HepG2 (cell line): Measurements from ENCODE around the gene CHST12. TPM values are rescaled to one million over a fixed set of nuclear protein-coding genes. Genes with fewer than 3 reads are reported as not detected.

ENCODE experiments used
- EP300 ChIP-seq, 3 experiments: sonication (generic) in 1 of 3; formaldehyde crosslinking in 1 of 3; IDR thresholded peaks; 2 replicates each; pipeline versions ENCODE4 v1.5.1 to v1.6.1; 2011 to 2020; ENCODE audit warnings: low read depth in 2 of 3, low read length in 2 of 3, borderline replicate concordance in 1 of 3, improper control_type of control experiment in 1 of 3, mild to moderate bottlenecking in 1 of 3, missing genetic modification reagents in 1 of 3, moderate library complexity in 1 of 3
- FUBP1 ChIP-seq: sonication (generic); formaldehyde crosslinking; IDR thresholded peaks from 2 replicates; pipeline ENCODE4 v1.5.1; 2020; ENCODE audit warnings: missing genetic modification reagents, mild to moderate bottlenecking, borderline replicate concordance
- MTF1 ChIP-seq: sonication (generic); formaldehyde crosslinking; IDR thresholded peaks from 2 replicates; pipeline ENCODE4 v1.5.0; 2020; ENCODE audit warnings: missing genetic modification reagents
- POLR2AphosphoS2 ChIP-seq: IDR thresholded peaks from 2 replicates; pipeline ENCODE4 v1.6.1; 2011; ENCODE audit warnings: low read depth, low read length, improper control_type of control experiment
- RXRB ChIP-seq: IDR thresholded peaks from 2 replicates; pipeline ENCODE4 v1.6.1; 2016; ENCODE audit warnings: borderline replicate concordance, missing genetic modification reagents, missing compliant biosample characterization
- SALL1 ChIP-seq: sonication (generic); formaldehyde crosslinking; IDR thresholded peaks from 2 replicates; pipeline ENCODE4 v1.8.0; 2022; ENCODE audit warnings: mild to moderate bottlenecking, missing genetic modification reagents
- SCMH1 ChIP-seq: sonication (generic); formaldehyde crosslinking; IDR thresholded peaks from 2 replicates; pipeline ENCODE4 v1.9.0; 2021; ENCODE audit warnings: missing genetic modification reagents, mild to moderate bottlenecking, borderline replicate concordance
- SMAD1 ChIP-seq: sonication (generic); formaldehyde crosslinking; IDR thresholded peaks from 2 replicates; pipeline ENCODE4 v1.4.0; 2020; ENCODE audit warnings: missing genetic modification reagents, low read depth, mild to moderate bottlenecking, borderline replicate concordance
- SRY ChIP-seq: sonication (generic); formaldehyde crosslinking; IDR thresholded peaks from 2 replicates; pipeline ENCODE4 v1.8.0; 2022; ENCODE audit warnings: mild to moderate bottlenecking, missing genetic modification reagents
- WIZ ChIP-seq: sonication (generic); formaldehyde crosslinking; IDR thresholded peaks from 2 replicates; pipeline ENCODE4 v1.5.1; 2020; ENCODE audit warnings: mild to moderate bottlenecking, missing genetic modification reagents
- ZC3H4 ChIP-seq: sonication (generic); formaldehyde crosslinking; IDR thresholded peaks from 2 replicates; pipeline ENCODE4 v1.4.0; 2020; ENCODE audit warnings: missing genetic modification reagents, borderline replicate concordance
- ZFP62 ChIP-seq: sonication (generic); formaldehyde crosslinking; IDR thresholded peaks from 2 replicates; pipeline ENCODE4 v1.4.0; 2020; ENCODE audit warnings: missing genetic modification reagents
- ZNF451 ChIP-seq: sonication (generic); formaldehyde crosslinking; IDR thresholded peaks from 2 replicates; pipeline ENCODE4 v1.5.0; 2020; ENCODE audit warnings: mild to moderate bottlenecking, missing genetic modification reagents
- ZNF550 ChIP-seq: sonication (generic); formaldehyde crosslinking; IDR thresholded peaks from 2 replicates; pipeline ENCODE4 v1.4.0; 2020; ENCODE audit warnings: mild to moderate bottlenecking, missing genetic modification reagents, borderline replicate concordance
- ZNF768 ChIP-seq: sonication (generic); formaldehyde crosslinking; IDR thresholded peaks from 2 replicates; pipeline ENCODE4 v1.4.0; 2020; ENCODE audit warnings: missing genetic modification reagents
- ZSCAN22 ChIP-seq: sonication (generic); formaldehyde crosslinking; IDR thresholded peaks from 2 replicates; pipeline ENCODE4 v1.4.0; 2020; ENCODE audit warnings: mild to moderate bottlenecking, missing genetic modification reagents
- polyA plus RNA-seq, 8 experiments: library from polyadenylated mRNA; depleted of rRNA in 3 of 8; stranded (reverse) in 7 of 8; unstranded in 1 of 8; fragments of >200 nt; fragmentation: Illumina TruSeq in 4 of 8; extraction: Trizol in 4 of 8; gene quantifications; 2 replicates each; pipeline versions ENCODE4 v1.2.1 to v1.2.3, GENCODE V29; 2011 to 2016; ENCODE audit warnings: low read depth in 4 of 8, missing spikeins in 1 of 8, mixed read lengths in 1 of 8; ENCODE audit not compliant: insufficient read depth in 1 of 8
- total RNA-seq, 5 experiments: library from RNA; depleted of rRNA; stranded (reverse); fragments of >200 nt; fragmentation: Illumina TruSeq; extraction: Trizol; gene quantifications; 2 replicates each; pipeline ENCODE4 v1.2.3, GENCODE V29; 2016; ENCODE audit warnings: low read depth in 1 of 5
- TF ChIP-seq, protein P1 (sequence below): sonication (generic); formaldehyde crosslinking; IDR thresholded peaks from 2 replicates; pipeline ENCODE4 v1.4.0; 2020; ENCODE audit warnings: mild to moderate bottlenecking, missing genetic modification reagents, borderline replicate concordance
- TF ChIP-seq, protein P2 (sequence below): sonication (generic); formaldehyde crosslinking; IDR thresholded peaks from 2 replicates; pipeline ENCODE4 v1.8.0; 2023; ENCODE audit warnings: mild to moderate bottlenecking, missing genetic modification reagents

Gene CHST12
- total and polyA plus RNA-seq, 2 of the 13 experiments (the other 11 are each of a cell fraction or from before 2014, with no cell fraction given) = 6.4 to 15.8 TPM

DNA sequence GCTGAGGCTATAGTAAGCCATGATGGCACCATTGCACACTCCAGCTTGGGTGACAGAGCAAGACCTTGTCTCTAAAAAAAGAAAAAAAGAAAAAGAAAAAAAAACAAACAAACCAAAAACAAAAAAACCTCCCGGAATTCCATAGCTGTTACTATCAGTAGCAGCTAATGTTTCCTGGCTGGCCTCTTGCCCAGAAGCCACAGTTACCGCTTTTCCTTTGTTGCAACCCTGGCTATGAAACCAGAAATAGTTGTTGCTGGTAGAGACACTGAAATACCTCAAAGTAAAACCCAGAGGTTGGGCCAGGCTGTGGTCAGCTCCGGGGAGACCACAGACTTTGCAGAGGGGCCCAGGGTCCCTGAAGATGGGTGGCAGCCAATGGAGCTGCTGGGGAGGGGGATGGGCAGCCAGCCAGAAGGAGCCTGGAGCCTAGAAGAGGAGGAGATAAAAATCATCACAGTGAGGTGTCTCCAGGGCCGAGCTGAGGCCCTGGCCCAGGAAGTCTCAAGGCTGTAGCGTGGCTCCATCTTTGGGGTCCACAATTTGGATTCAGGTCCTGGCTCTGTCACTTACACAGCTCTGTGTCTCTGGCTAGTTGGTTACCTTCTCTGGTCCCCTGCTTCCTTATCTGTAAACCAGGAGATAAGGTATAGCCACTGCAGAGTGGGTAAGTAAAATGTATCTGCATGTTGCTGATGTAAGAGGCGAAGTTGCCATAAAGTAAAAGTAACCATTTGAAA, 3.4 kb upstream of the CHST12 start (continued):
- TF ChIP-seq ZC3H4 (CRISPR knock-in tag) = no peak
- TF ChIP-seq ZNF550 (CRISPR knock-in tag) = no peak
- TF ChIP-seq SMAD1 (CRISPR knock-in tag) = no peak
- TF ChIP-seq POLR2AphosphoS2 = no peak
- TF ChIP-seq, protein P1, sequence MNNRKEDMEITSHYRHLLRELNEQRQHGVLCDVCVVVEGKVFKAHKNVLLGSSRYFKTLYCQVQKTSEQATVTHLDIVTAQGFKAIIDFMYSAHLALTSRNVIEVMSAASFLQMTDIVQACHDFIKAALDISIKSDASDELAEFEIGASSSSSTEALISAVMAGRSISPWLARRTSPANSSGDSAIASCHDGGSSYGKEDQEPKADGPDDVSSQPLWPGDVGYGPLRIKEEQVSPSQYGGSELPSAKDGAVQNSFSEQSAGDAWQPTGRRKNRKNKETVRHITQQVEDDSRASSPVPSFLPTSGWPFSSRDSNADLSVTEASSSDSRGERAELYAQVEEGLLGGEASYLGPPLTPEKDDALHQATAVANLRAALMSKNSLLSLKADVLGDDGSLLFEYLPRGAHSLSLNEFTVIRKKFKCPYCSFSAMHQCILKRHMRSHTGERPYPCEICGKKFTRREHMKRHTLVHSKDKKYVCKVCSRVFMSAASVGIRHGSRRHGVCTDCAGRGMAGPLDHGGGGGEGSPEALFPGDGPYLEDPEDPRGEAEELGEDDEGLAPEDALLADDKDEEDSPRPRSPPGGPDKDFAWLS (CRISPR knock-in tag) = no peak
- TF ChIP-seq ZSCAN22 (CRISPR knock-in tag) = no peak
- TF ChIP-seq FUBP1 = no peak
- TF ChIP-seq MTF1 (CRISPR knock-in tag) = no peak
- TF ChIP-seq, protein P2, sequence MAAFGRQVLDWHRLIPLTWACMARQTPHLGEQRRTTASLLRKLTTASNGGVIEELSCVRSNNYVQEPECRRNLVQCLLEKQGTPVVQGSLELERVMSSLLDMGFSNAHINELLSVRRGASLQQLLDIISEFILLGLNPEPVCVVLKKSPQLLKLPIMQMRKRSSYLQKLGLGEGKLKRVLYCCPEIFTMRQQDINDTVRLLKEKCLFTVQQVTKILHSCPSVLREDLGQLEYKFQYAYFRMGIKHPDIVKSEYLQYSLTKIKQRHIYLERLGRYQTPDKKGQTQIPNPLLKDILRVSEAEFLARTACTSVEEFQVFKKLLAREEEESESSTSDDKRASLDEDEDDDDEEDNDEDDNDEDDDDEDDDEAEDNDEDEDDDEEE (CRISPR knock-in tag) = no peak
- no peak for TF ChIP-seq SRY
- no peak for TF ChIP-seq RXRB (CRISPR knock-in tag)
- TF ChIP-seq EP300 (IDR thresholded peaks at IDR 0.05; ENCODE audit: low read depth in 2 of 2, low read length in 2 of 2) = no peak
- TF ChIP-seq EP300 (CRISPR knock-in tag; IDR thresholded peaks at IDR 0.05; ENCODE audit: borderline replicate concordance) = 0 out of 2 replicates have a peak, but pooled peaks have one; percentile 20
- no peak for TF ChIP-seq ZFP62 (CRISPR knock-in tag)
- TF ChIP-seq SALL1 (CRISPR knock-in tag) = peak; percentile 22; the same call in 1 of the 2 replicates
- TF ChIP-seq ZNF768 (CRISPR knock-in tag) = peak; percentile 97
- no peak for TF ChIP-seq SCMH1
- TF ChIP-seq WIZ (CRISPR knock-in tag) = no peak
- TF ChIP-seq ZNF451 (CRISPR knock-in tag) = no peak
